AG09319 (cell line): Measurements from ENCODE around the gene KRTAP2-1.
A peak's percentile ranks its signal among the peaks of the same experiment; 100 is the strongest.
"Not testable (repeated sequence)": the region's sequence is repeated elsewhere in the genome, so short reads cannot be mapped to it uniquely, and the experiment has no call there.

ENCODE experiments used
- DNase-seq: peaks from one replicate; pipeline ENCODE4 v3.0.0-alpha.2; 2010; ENCODE audit warnings: low read depth; ENCODE audit errors: extremely low read depth
- TF ChIP-seq, protein P1 (sequence below): IDR thresholded peaks from 2 replicates; pipeline ENCODE4 v1.5.1; 2011; ENCODE audit warnings: low read depth, mild to moderate bottlenecking, inconsistent platforms, low read length, moderate library complexity

Gene KRTAP2-1

GRCh38 chr17:41048441-41048840 lies 1.3 kb upstream of the KRTAP2-1 start:
- TF ChIP-seq, protein P1, sequence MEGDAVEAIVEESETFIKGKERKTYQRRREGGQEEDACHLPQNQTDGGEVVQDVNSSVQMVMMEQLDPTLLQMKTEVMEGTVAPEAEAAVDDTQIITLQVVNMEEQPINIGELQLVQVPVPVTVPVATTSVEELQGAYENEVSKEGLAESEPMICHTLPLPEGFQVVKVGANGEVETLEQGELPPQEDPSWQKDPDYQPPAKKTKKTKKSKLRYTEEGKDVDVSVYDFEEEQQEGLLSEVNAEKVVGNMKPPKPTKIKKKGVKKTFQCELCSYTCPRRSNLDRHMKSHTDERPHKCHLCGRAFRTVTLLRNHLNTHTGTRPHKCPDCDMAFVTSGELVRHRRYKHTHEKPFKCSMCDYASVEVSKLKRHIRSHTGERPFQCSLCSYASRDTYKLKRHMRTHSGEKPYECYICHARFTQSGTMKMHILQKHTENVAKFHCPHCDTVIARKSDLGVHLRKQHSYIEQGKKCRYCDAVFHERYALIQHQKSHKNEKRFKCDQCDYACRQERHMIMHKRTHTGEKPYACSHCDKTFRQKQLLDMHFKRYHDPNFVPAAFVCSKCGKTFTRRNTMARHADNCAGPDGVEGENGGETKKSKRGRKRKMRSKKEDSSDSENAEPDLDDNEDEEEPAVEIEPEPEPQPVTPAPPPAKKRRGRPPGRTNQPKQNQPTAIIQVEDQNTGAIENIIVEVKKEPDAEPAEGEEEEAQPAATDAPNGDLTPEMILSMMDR = no peak
- no peak for DNase-seq

- no peak for DNase-seq
- TF ChIP-seq, protein P1 = no peak
Observed at GRCh38 chr17:41042953-41043352, 4.2 kb downstream of the KRTAP2-1 start.

DNA sequence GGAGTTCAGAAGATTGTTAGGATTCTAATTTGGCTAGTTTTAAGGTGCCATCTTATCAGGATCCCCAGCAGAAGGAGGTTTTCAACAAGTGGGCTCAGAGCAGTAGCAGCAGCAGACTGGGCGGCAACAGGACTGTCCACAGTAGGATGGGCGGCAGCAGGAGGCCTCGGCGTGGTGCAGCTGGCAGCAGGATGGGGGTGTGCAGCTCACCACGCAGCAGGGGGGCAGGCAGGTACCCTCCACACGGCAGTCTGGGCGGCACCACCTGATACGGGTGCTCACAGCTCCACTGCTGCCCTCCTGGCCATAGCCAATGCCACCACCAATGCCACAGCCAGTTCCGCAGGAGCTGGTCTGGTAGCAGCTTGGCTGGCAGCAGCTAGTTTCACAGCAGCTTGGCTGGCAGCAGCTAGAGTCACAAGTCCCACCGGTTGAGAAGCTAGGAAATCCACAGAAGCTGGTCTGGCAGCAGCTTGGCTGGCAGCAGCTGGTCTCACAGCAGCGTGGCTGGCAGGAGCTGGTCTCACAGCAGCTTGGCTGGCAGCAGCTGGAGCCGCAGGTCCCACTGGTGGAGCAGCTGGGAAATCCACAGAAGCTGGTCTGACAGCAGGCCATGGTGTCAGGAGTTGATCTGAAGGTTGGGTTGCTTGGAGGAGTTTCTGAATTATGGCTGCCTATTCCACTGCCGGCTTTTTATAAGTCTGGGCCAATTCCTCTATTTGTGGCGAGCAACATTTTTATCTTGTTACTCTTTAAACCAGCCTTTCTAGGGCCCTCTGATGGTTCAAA lies 6.1 kb downstream of the KRTAP2-1 start, which contains the start of gene KRTAP1-1:
Gene KRTAP1-1, minus strand, starts transcription at position 668 of the 789 bp plus-strand sequence. Its CDS starts 53 bp downstream, at position 615.
- not testable (repeated sequence) for DNase-seq

DNA sequence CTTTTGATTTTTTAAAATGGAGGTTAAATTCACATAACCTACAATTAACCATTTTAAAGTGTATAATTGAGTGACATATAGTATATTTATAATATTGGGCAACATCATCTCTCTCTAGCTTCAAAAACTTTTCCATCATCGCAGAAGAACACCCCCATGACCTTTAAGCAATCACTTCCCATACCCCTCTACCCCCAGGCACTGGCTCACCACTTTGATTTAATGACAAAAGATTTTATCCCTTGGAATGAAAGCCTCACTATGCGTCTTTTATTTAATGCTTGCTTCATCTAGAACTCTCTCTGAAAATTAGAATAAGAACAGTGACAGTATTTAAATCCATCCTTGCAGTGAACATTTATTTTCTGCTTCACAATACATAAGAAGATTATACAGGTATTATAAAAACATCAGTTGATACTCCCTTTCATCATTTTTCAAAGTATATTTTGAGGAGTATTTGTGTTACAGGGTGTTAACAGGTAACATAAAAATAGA lies 9.2 kb downstream of the KRTAP2-1 start:
- DNase-seq = no peak
- TF ChIP-seq, protein P1 = no peak

GRCh38 chr17:41034346-41034935 lies 12.7 kb downstream of the KRTAP2-1 start, which contains the start of gene KRTAP1-3:
Gene KRTAP1-3 (minus strand): TSS chr17:41034874. CDS start chr17:41034821, 53 bp downstream.
- not testable (repeated sequence) for DNase-seq

- no peak for DNase-seq
- TF ChIP-seq, protein P1 = no peak
Observed at GRCh38 chr17:41029633-41030245, 17.4 kb downstream of the KRTAP2-1 start, which contains the start of gene KRTAP1-4. Gene KRTAP1-4 (minus strand): TSS chr17:41030195. CDS start chr17:41030078, 117 bp downstream.

GRCh38 chr17:41026715-41027471 lies 20.2 kb downstream of the KRTAP2-1 start, which contains the start of gene KRTAP1-5:
Gene KRTAP1-5 (minus strand): TSS chr17:41027208. CDS start chr17:41027155, 53 bp downstream.
- peak; percentile 81 for DNase-seq
- TF ChIP-seq, protein P1 = no peak
